Uterus (tissue), 4 donors: ENCODE data around the gene FRMPD4. TPM values are rescaled to one million over a fixed set of nuclear protein-coding genes. Genes with fewer than 3 reads are reported as not detected.

ENCODE experiments used
- DNase-seq, 2 donors: peaks; one replicate each; pipeline ENCODE4 v3.0.0-alpha.2; 2019 to 2020
- H3K27ac ChIP-seq, 2 donors: fragments of 200-600 bp; sonication (generic); 1 replicate in 1 of 2; 2 replicates in 1 of 2; pipeline ENCODE4 v1.5.1; 2016 to 2018
- H3K27me3 ChIP-seq, 2 donors: fragments of 200-600 bp; sonication (generic); one replicate each; pipeline ENCODE4 v1.5.1; 2018 to 2019; ENCODE audit warnings: control low read depth in 1 of 2
- H3K36me3 ChIP-seq, 2 donors: fragments of 200-600 bp; sonication (generic); one replicate each; pipeline ENCODE4 v1.5.1; 2019; ENCODE audit warnings: control low read depth in 1 of 2
- H3K4me1 ChIP-seq, 2 donors: fragments of 200-600 bp; sonication (generic); one replicate each; pipeline ENCODE4 v1.5.1; 2018 to 2019; ENCODE audit warnings: control low read depth in 1 of 2
- H3K4me3 ChIP-seq, 2 donors: fragments of 200-600 bp; sonication (generic); 1 replicate in 1 of 2; 2 replicates in 1 of 2; pipeline ENCODE4 v1.5.1; 2018 to 2019; ENCODE audit warnings: mild to moderate bottlenecking in 1 of 2
- H3K9me3 ChIP-seq, 2 donors: fragments of 200-600 bp; sonication (generic); one replicate each; pipeline ENCODE4 v1.5.1; 2019; ENCODE audit warnings: control low read depth in 1 of 2
- CTCF ChIP-seq, 4 experiments: fragments of 200-600 bp in 2 of 4; fragments of 450-650 bp in 2 of 4; sonication (generic) in 2 of 4; IDR thresholded peaks; one replicate each; pipeline ENCODE4 v1.5.1; 2016 to 2019; ENCODE audit warnings: antibody characterized with exemption in 4 of 4, mild to moderate bottlenecking in 2 of 4, moderate library complexity in 1 of 4
- POLR2A ChIP-seq, 2 donors: fragments of 450-650 bp; IDR thresholded peaks; one replicate each; pipeline ENCODE4 v1.6.1; 2016; ENCODE audit warnings: antibody characterized with exemption in 2 of 2, mild to moderate bottlenecking in 1 of 2, moderate library complexity in 1 of 2
- intact Hi-C: fragments of 100-400 bp; cut with DNase I; formaldehyde crosslinking; loops from one replicate; pipeline ENCODE4 v1.15.1; 2023; ENCODE audit warnings: low total_unique reads
- total RNA-seq, 4 donors: library from RNA; depleted of rRNA in 3 of 4; stranded (reverse); fragments of >200 nt in 3 of 4; gene quantifications; one replicate each; pipeline versions ENCODE4 v1.1.0 to v1.2.4, GENCODE V29; 2014 to 2023
- donor health status: DM: yes; HTN: yes; CAD: no.

The FRMPD4 gene
- total RNA-seq, 4 donors from 2014 or later: 0.06 to 0.41 TPM; not detected in 2

- no peaks in the 10 kb centered on the region for H3K9me3 ChIP-seq
- H3K27ac ChIP-seq: no peak overlapping the region
- H3K4me1 ChIP-seq: no peaks in the 10 kb centered on the region
- no peak overlapping the region for H3K4me3 ChIP-seq
- no peak for DNase-seq
- TF ChIP-seq CTCF (IDR thresholded peaks at IDR 0.05): no peak
- TF ChIP-seq POLR2A (IDR thresholded peaks at IDR 0.05): no peak
- no peaks in the 10 kb centered on the region for H3K27me3 ChIP-seq
- no peaks in the 10 kb centered on the region for H3K36me3 ChIP-seq
- intact Hi-C loops: no loop called here
Measured at GRCh38 chrX:12488771-12489170, 350.5 kb downstream of the FRMPD4 start.

GRCh38 chrX:12489341-12489740, 351.1 kb downstream of the FRMPD4 start:
- H3K27me3 ChIP-seq: no peaks in the 10 kb centered on the region
- no peak for DNase-seq
- no peaks in the 10 kb centered on the region for H3K36me3 ChIP-seq
- TF ChIP-seq CTCF (IDR thresholded peaks at IDR 0.05) (no peak), POLR2A (IDR thresholded peaks at IDR 0.05) (no peak)
- intact Hi-C loops: no loop called here
- no peak overlapping the region for H3K4me3 ChIP-seq
- no peaks in the 10 kb centered on the region for H3K9me3 ChIP-seq
- no peaks in the 10 kb centered on the region for H3K4me1 ChIP-seq
- no peak overlapping the region for H3K27ac ChIP-seq

GRCh38 chrX:12494400-12495138, 356.3 kb downstream of the FRMPD4 start:
- Histone ChIP-seq H3K4me3 (no peak overlapping the region), H3K36me3 (no peaks in the 10 kb centered on the region), H3K9me3 (no peaks in the 10 kb centered on the region), H3K27me3 (no peaks in the 10 kb centered on the region), H3K27ac (no peak overlapping the region), H3K4me1 (no peaks in the 10 kb centered on the region)
- TF ChIP-seq CTCF (IDR thresholded peaks at IDR 0.05) (no peak), POLR2A (IDR thresholded peaks at IDR 0.05) (no peak)
- DNase-seq: no peak
- intact Hi-C loops: no loop called here

GRCh38 chrX:12496343-12496742, 358.1 kb downstream of the FRMPD4 start:
- TF ChIP-seq CTCF (IDR thresholded peaks at IDR 0.05) (no peak), POLR2A (IDR thresholded peaks at IDR 0.05) (no peak)
- no peaks in the 10 kb centered on the region for H3K9me3 ChIP-seq
- no peak overlapping the region for H3K27ac ChIP-seq
- DNase-seq: no peak
- no peaks in the 10 kb centered on the region for H3K4me1 ChIP-seq
- H3K4me3 ChIP-seq: no peak overlapping the region
- H3K36me3 ChIP-seq: no peaks in the 10 kb centered on the region
- H3K27me3 ChIP-seq: no peaks in the 10 kb centered on the region
- intact Hi-C loops: no loop called here

- DNase-seq: no peak
Measured at GRCh38 chrX:12497832-12498591, 359.7 kb downstream of the FRMPD4 start.

More at GRCh38 chrX:12497832-12498591, 359.7 kb downstream of the FRMPD4 start:
- Histone ChIP-seq H3K4me3 (no peak overlapping the region), H3K27me3 (no peaks in the 10 kb centered on the region), H3K27ac (no peak overlapping the region), H3K9me3 (no peaks in the 10 kb centered on the region), H3K4me1 (no peaks in the 10 kb centered on the region), H3K36me3 (no peaks in the 10 kb centered on the region)
- intact Hi-C loops: no loop called here
- no peak for TF ChIP-seq POLR2A (IDR thresholded peaks at IDR 0.05)
- no peak for TF ChIP-seq CTCF (IDR thresholded peaks at IDR 0.05)
